Measurements from ENCODE around the gene SNAPIN.

SNAPIN gene

DNA sequence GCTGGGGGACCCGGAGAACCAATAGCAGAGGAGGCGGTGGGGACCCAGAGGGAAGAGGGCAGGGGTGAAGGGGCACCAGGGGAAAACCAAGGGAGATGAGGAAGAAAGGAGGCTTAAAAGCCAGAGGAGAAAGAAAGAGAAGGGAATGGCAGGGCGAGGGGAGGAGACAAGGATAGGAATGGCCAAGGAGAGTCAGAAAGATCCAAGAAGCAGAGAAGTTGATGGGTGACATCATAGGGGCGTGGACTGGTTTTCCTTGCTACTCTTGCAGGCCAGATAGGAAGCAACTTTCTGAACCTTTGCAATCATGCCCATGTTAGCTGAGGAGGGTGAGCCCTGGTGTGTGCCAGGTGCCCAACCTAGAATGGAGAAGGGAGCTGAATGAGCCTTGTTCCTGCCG lies 25.4 kb downstream of the SNAPIN start:
- H2AFZ ChIP-seq (ENCODE audit: low read length): no peak overlapping the region
- peaks cover 58% of the 10 kb centered on the region for H3K27me3 ChIP-seq (replicated peaks; ENCODE audit: insufficient read depth, low read length)
- no peaks in the 10 kb centered on the region for H3F3A ChIP-seq (ENCODE audit: insufficient read depth, low read length)
- no peaks in the 10 kb centered on the region for H3K9me3 ChIP-seq (replicated peaks; ENCODE audit: insufficient read depth, low read length)
- H3K79me2 ChIP-seq (ENCODE audit: low read length): no peaks in the 10 kb centered on the region
- H3K4me2 ChIP-seq (ENCODE audit: low read depth, low read length): no peak overlapping the region
- peaks cover 3% of the 10 kb centered on the region; the same call in 1 of the 2 replicates for H3K4me1 ChIP-seq (ENCODE audit: low read length)
- TF ChIP-seq EZH2phosphoT487 (IDR thresholded peaks at IDR 0.05; ENCODE audit: low read length) (no peak), EZH2 (optimal IDR thresholded peaks at IDR 0.05; ENCODE audit: low read depth, low read length) (no peak)
- TF ChIP-seq, protein P1, sequence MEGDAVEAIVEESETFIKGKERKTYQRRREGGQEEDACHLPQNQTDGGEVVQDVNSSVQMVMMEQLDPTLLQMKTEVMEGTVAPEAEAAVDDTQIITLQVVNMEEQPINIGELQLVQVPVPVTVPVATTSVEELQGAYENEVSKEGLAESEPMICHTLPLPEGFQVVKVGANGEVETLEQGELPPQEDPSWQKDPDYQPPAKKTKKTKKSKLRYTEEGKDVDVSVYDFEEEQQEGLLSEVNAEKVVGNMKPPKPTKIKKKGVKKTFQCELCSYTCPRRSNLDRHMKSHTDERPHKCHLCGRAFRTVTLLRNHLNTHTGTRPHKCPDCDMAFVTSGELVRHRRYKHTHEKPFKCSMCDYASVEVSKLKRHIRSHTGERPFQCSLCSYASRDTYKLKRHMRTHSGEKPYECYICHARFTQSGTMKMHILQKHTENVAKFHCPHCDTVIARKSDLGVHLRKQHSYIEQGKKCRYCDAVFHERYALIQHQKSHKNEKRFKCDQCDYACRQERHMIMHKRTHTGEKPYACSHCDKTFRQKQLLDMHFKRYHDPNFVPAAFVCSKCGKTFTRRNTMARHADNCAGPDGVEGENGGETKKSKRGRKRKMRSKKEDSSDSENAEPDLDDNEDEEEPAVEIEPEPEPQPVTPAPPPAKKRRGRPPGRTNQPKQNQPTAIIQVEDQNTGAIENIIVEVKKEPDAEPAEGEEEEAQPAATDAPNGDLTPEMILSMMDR (IDR thresholded peaks at IDR 0.05; ENCODE audit: low read length): no peak
- no peak for DNase-seq
- no peak overlapping the region for H3K4me3 ChIP-seq (ENCODE audit: low read length)
- H3K36me3 ChIP-seq (replicated peaks; ENCODE audit: insufficient read depth, low read length): no peaks in the 10 kb centered on the region
- no peak overlapping the region for H3K27ac ChIP-seq (ENCODE audit: low read length)
- H4K20me1 ChIP-seq (ENCODE audit: insufficient read depth, low read length): no peaks in the 10 kb centered on the region
- no peaks in the 10 kb centered on the region for H3K9me2 ChIP-seq (replicated peaks; ENCODE audit: insufficient read depth, low read length)
- H3K9ac ChIP-seq (ENCODE audit: low read length): no peak overlapping the region

DNA sequence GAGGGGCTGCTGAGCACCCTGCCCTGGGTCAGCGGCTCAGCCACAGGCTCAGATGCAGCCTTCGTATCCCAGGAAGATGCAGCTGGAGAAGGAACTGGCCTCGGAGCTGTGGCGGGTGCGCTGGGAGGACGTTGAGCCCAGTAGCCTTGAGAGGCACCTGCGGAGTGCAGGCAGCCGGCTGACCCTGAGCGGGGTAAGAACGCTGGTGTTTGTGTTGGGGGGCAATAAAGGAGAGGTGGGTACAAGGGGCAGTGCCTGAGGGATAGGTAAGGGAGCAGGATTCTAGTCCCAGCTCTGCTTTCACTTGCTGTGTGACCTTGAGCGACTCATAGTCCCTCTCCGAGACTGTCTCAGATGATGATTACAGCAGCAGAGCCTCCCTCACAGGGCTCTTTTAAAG lies 26.4 kb downstream of the SNAPIN start:
- Histone ChIP-seq H3K79me2 (ENCODE audit: low read length) (no peaks in the 10 kb centered on the region), H3K4me2 (ENCODE audit: low read depth, low read length) (no peak overlapping the region), H3K36me3 (replicated peaks; ENCODE audit: insufficient read depth, low read length) (no peaks in the 10 kb centered on the region), H3K9ac (ENCODE audit: low read length) (no peak overlapping the region), H3F3A (ENCODE audit: insufficient read depth, low read length) (no peaks in the 10 kb centered on the region), H3K9me2 (replicated peaks; ENCODE audit: insufficient read depth, low read length) (no peaks in the 10 kb centered on the region), H3K4me1 (ENCODE audit: low read length) (no peaks in the 10 kb centered on the region), H3K9me3 (replicated peaks; ENCODE audit: insufficient read depth, low read length) (no peaks in the 10 kb centered on the region), H3K4me3 (ENCODE audit: low read length) (no peak overlapping the region), H3K27me3 (replicated peaks; ENCODE audit: insufficient read depth, low read length) (peaks cover 48% of the 10 kb centered on the region), H2AFZ (ENCODE audit: low read length) (no peak overlapping the region), H4K20me1 (ENCODE audit: insufficient read depth, low read length) (no peaks in the 10 kb centered on the region), H3K27ac (ENCODE audit: low read length) (no peak overlapping the region)
- DNase-seq: no peak
- TF ChIP-seq, protein P1 (IDR thresholded peaks at IDR 0.05; ENCODE audit: low read length): no peak
- TF ChIP-seq EZH2 (optimal IDR thresholded peaks at IDR 0.05; ENCODE audit: low read depth, low read length) (no peak), EZH2phosphoT487 (IDR thresholded peaks at IDR 0.05; ENCODE audit: low read length) (no peak)

- DNase-seq: no peak
- Histone ChIP-seq H3K27ac (ENCODE audit: low read length) (no peak overlapping the region), H3K4me2 (ENCODE audit: low read depth, low read length) (no peak overlapping the region), H3K9ac (ENCODE audit: low read length) (no peak overlapping the region), H3K27me3 (replicated peaks; ENCODE audit: insufficient read depth, low read length) (peaks cover 39% of the 10 kb centered on the region), H3F3A (ENCODE audit: insufficient read depth, low read length) (no peaks in the 10 kb centered on the region), H3K9me3 (replicated peaks; ENCODE audit: insufficient read depth, low read length) (no peaks in the 10 kb centered on the region), H4K20me1 (ENCODE audit: insufficient read depth, low read length) (no peaks in the 10 kb centered on the region), H3K79me2 (ENCODE audit: low read length) (no peaks in the 10 kb centered on the region), H3K9me2 (replicated peaks; ENCODE audit: insufficient read depth, low read length) (no peaks in the 10 kb centered on the region), H2AFZ (ENCODE audit: low read length) (no peak overlapping the region), H3K4me3 (ENCODE audit: low read length) (no peak overlapping the region), H3K4me1 (ENCODE audit: low read length) (no peaks in the 10 kb centered on the region), H3K36me3 (replicated peaks; ENCODE audit: insufficient read depth, low read length) (no peaks in the 10 kb centered on the region)
- TF ChIP-seq EZH2 (optimal IDR thresholded peaks at IDR 0.05; ENCODE audit: low read depth, low read length): no peak
- TF ChIP-seq, protein P1 (IDR thresholded peaks at IDR 0.05; ENCODE audit: low read length): no peak
- no peak for TF ChIP-seq EZH2phosphoT487 (IDR thresholded peaks at IDR 0.05; ENCODE audit: low read length)
Measured at GRCh38 chr1:153685544-153686340, 27.2 kb downstream of the SNAPIN start.

Data from MM.1S (cell line).